GM21723 (cell line): ENCODE measurements around the gene RHCE.
"Not testable (repeated sequence)": the region's sequence is repeated elsewhere in the genome, so short reads cannot be mapped to it uniquely, and the experiment has no call there.

Experiments used
- ATAC-seq: cut with Tn5 transposase; IDR thresholded peaks from one replicate; pipeline ENCODE4 v1.9.1; 2021; ENCODE audit warnings: mild to moderate bottlenecking, moderate library complexity; ENCODE audit not compliant: unreplicated experiment

The RHCE gene

DNA sequence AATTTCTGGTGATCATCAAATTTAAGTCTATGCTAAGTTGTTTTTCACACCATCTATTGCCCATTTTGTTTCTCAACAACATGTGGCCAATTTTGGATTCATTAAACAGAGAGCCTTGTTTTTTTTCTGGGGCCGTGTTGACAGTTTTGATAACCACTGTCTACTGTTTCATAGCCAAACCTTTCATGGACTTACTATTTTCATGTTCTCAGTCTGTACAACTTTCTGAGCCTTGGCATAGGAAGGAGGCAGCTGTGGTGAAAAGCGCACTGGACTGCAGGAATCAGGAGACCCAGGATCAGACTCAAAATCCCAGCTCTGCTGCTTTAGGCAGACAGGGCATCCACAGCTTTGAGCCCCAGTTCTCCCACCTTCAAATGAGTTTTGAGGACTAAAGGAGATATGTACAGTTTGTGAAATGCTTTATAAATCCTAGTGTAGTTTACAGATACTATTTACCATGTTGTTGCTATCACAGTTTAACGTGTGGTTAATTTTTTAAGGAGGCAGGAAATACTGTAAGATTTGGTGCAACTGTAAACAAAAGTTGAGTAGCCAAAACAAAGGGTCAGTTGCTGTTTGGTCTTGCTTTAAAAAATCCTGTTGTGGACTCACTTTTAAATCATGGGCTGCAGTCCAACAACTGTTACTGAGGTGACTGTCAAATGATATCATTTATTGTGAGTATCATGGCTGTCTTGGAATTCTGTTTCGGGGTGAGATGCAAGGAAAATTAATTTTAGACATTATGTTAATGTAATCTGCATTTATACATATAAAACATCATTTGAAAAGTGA lies 13.0 kb upstream of the RHCE start:
- ATAC-seq: no peak

DNA sequence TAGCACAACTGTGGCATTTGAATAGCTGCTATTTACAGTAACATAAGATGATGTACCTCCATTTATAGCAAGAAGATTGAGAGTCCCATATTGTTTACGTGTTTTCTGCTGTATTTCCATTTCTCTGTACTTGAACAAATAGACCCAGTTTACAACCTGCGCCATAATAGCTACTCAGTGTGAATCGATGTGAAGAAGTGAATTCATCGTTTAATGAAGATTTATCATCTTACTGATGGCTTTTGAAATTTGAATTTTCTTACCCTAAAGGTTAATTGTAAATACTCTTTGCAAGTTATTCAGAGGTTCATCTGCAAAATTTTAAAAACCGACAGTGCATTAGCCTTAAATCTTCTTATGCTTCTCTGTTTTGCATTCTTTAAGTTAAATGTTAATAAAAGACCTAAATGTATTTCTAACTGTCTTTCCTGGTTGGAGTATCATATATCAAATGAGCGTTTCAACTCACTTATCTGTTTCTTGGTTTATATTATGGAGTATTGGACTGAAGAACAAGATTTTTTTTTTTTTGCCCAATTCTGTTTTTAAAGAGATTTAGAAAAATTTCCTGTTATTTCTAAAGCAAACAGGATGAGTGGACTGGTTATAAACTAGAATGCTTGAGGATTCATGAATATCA lies 12.2 kb upstream of the RHCE start:
- ATAC-seq: no peak

DNA sequence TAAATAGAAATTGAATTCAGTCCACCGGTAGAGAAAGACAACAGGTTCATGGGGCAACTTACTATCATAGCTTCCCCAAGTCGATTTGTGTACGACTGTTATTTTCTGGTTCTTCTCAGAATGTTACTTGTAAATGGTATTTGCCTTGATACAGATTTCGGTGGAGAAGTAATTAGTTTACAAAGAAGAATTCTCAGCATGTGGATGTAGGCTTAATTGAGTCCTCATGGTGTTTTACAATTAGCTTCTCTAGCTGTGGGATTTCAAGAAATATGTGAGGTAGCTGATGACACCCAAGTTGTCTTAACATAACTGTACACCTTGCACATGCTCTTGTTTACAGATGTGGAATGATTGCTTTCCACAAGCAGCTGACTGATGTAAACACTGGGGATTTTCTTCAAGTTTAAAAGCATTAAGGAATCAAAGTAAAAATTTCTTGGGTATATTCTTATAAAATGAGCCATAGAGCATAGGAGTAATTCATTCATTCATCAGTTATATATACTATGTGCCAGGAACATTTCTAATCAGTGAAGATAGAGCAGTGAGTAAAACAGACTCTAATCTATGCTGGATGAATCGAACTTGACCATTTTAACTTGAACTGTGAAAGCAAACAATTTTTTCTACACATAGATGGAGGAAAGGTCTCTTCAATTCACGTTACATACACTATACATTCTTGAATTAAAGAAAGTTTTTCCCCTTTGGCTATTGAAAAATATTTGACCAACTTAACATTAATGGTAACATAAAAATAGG lies 11.5 kb upstream of the RHCE start:
- ATAC-seq: no peak

DNA sequence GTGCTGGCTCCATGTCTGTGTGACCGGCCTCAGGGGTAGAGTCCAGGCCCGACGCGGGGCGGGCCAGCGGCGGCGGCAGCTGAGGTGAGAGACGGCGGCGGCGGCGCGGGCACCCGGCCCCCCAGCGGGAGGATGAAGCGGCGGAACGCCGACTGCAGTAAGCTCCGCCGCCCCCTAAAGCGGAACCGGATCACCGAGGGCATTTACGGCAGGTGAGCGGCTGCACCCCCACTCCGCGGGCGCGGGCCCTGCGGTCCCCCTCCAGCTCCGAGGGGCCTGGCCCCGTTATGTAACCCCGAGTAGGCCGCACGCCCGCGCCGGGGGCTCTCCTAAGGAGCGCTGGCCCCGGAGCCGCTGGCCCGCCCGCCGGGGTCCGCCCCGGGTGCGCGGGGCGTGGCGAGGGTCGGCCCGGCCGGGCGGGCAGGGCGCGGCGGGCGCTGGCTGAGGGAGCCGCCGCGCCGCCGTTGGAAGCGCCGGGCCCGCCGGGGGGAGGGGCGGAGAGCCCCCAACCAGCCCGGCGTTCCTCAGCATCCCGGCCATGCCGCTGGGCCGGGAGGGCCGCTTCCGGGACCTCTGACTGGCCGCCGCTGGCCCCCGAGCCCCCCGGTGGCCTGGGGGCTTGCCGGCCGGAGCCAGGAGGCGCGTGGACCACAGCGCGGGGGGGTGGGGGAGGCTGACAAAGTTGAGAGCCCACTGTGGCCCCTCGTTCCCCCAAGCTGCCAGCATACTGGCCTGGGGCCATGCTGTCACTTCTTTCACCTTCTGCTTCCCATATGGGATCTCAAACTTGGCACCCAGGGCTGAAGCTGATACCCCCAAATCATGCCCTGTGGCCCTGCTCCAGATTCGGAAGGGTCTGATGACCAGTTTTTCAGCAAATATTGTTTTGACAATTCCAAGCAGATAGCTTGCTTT lies 10.6 kb upstream of the RHCE start:
- peak; percentile 19 for ATAC-seq

DNA sequence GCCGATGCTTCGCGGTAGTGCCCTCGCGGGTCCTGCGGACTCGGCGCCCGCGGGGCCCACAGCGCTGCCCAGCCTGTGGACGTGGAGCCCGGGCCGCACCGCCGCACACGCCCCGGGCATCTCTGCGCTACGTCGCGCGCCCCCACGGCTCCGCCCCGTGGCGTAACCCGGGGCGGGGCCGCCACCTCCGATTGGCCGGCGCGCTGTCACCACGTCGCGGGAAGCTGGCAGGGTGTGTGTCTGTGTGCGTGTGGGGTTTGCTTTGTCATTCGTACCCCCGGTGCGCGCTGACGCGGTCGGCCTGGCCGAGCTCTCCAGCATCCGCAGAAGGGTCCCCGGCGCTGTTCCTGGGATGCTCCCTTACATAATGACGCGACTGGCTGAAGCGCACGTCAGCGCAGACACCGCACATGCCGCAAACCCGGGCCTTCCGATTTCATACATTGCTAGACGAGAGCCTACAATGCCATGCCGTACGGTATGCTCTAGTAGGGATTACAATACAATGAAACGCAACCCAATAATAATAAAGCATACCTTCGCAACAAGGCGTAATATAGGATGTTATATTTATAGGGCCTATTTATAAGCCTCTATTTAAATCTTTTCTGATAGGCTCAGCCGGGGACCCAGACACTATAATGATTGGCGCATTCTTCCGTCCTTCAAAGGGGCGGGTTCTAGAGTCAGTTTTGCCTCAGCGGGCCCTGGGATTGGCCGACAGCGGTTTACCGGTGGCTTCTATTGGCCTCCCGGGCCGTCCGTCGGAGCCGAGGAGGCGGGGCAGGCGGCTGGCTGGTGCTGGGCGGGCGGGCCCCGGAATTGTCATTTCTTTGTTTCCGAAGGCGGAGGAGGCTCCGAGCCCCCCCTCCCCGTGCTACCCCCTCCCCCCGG lies 9.7 kb upstream of the RHCE start, which contains the start of gene MACO1:
Gene MACO1, plus strand, starts transcription at position 825 of the 894 bp plus-strand sequence. CDS start 202 bp downstream, outside the sequence.
- ATAC-seq: peak; percentile 88

DNA sequence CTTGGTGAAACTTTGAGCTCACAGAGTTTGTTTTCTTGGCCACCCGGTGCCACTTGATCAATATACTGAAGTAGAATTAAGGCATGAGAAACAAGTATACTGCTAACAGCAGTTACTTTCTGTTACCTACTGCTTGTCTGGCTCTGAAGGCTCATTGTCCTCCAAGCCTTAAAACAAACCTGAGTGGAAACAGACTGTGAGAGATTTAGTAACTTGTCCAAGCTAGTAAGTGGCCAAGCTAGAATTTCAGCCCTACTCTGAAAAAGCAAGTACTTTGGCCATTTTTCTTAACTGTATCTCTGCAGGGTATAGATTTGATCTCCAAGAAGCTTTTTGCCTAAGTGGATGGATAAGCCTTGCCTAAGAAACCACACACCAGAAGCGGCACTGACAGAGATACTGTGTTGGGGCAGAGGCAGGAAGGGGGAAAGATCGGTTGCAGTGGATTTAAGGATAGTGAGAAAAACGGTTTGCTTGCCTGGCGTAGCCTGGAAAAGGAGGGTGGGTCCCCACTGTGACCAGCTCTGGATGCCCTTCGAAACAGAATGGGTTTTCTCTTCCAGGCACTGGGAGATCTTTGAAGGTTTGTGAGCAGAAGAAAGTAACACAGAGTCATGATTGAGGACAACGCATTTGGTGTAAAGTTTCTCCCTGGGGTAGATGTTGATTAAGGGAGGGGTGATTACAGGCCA lies 8.0 kb upstream of the RHCE start:
- ATAC-seq: no peak

DNA sequence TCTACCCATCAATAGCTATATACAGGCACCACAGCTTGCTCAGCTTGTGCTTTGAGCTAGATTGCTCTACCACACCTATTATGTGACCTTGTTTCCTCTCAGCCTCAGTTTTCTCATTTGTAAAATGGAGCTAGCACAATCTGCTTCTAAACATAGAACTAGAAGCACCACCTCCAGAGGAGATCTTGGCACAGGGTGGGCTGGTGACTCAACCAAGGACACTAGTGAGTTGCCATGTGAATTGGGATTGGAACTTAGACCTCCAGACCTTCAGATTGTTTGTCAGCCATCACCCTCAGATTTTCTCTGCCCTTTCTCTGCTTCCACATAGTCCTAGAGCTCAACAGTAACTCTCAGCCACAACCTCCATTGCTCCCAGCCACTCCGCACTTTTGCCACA lies 7.1 kb upstream of the RHCE start:
- no peak for ATAC-seq

DNA sequence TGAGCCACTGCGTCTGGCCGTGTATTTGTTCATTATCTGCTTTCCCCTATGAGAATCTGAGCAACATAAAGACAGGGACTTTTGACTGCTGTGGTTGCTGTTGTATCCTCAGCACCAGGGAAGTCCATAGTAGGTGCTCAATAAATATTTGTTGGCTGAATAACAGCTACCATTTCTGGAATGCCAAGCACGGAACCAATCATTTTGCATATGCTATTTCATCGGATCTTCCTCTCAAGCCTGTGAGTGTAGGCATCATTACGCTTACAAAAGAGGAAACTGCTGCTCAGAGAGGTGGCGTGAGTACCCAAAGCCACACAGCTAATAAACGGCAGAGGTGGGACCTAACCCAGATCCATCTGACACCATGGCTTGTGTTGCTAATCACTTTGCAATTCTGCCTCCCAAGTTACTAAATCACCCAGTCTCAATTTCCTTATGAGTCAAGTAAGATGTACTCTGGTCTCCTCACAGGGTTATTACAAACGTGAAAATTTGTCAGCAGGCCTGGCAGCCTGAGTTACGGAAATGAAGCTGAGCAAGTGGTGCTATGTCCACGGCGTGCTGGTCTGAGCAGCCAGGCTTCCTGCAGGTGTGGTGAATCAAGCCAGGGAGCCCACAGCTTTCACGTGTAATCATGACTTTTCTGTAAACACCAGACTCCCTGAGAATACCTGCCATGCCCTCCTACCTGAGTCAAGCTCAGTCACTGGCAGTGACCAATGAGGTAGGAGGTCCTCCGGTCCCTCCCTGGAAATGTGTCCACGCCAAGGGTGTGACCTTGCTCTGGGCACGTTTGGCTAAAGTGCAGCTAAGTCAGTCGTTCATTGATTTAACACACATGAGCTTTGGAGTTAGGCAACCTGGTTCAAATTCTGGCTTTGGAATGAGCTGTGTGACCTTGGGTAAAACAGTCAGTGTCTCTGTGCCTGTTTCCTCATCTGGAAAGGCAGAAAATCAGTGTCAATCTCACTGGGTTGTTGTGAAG lies 4.8 kb upstream of the RHCE start:
- ATAC-seq: no peak

DNA sequence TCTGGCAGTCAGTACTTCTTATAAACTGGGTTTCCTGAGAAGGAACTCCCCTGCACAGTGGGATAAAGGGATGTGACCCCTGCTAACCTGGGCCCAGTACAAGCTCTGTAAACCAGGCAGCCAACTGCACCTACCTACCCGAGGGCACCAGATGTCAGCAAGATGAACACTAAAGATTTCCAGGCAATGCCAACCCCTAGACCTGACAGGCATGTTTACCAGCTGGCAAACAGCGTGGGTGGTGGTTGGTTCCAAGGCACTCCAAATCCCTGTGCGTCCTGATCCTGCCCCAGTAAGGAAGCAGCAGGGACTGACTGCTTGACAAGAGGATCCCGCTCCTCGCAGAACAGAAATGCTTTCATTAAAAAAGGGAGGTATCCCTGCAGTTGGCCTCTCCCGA lies 2.6 kb upstream of the RHCE start:
- ATAC-seq: not testable (repeated sequence)

DNA sequence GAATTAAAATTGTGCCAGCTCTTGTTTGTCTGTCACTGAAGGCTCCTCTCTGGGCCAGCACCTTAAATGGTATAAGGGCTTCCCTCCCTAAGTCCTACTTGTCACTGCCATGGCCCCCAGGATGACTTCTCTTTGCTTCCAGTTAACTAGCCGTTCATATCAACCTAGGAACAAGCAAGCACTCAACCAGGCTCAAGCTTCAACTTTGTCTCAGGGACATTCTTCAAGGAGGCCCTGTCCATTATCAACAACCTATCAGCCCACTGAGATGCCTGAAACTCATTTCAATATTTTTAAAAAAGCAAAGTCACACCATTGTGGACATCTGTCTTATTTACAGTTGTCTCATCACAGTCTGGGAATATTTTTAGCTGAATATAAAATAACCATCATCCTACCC lies 1.3 kb downstream of the RHCE start:
- not testable (repeated sequence) for ATAC-seq

DNA sequence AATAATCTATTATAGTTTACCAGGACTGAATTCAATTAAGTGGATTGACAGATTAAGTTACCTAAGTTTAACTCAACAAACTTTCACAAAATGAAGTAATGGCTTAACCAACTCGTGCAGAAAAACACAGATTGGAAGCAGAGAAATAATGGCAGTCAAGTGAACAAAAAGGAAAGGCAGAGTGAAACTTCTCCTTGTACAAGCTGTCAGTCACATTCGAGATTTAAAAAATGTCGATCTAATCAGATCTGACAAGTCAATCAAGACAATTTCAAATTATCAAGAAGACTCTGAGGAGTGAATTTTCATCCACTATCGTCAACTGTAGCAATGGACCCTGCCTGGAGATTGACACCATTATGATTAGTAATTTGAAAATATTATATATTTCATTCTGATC lies 3.3 kb downstream of the RHCE start:
- not testable (repeated sequence) for ATAC-seq

DNA sequence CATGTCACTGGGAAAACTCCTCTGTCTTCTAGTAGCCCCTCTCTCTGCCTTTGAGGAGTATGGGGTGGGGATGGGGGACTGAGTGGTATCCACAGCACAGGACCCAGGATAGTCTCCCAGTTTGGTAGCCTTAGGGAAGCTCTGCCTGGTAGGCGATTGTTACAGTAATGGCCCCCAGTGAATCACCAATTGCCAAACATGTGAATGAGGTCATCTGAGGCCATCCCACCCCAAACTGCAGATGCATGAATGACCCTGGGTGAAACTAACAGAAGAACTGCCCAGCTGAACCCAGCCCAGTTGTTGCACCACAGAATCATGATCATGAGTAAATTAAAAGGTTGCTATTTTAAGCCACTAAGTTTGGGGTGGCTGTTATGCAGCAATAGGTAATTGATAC lies 6.0 kb downstream of the RHCE start:
- not testable (repeated sequence) for ATAC-seq

DNA sequence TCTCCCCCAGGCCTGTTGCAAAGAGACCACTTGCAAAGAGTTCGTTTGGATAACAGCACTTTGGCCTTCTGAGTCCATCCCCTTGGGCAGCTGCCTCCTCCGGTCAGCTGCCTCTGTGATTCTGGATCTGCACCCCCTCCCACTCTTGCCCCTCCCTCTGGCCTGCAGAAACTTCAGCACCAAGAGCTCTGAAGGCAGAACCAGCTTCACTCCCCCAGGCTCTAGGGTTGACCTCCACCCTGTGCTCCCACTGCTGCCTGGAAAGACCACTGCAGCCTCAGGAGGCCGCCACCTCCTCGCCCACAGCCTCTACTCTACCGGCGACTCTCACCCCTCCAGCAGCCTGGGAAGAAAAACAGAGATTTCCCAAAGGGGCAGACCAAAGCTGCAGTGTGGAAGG lies 6.5 kb downstream of the RHCE start:
- ATAC-seq: not testable (repeated sequence)

DNA sequence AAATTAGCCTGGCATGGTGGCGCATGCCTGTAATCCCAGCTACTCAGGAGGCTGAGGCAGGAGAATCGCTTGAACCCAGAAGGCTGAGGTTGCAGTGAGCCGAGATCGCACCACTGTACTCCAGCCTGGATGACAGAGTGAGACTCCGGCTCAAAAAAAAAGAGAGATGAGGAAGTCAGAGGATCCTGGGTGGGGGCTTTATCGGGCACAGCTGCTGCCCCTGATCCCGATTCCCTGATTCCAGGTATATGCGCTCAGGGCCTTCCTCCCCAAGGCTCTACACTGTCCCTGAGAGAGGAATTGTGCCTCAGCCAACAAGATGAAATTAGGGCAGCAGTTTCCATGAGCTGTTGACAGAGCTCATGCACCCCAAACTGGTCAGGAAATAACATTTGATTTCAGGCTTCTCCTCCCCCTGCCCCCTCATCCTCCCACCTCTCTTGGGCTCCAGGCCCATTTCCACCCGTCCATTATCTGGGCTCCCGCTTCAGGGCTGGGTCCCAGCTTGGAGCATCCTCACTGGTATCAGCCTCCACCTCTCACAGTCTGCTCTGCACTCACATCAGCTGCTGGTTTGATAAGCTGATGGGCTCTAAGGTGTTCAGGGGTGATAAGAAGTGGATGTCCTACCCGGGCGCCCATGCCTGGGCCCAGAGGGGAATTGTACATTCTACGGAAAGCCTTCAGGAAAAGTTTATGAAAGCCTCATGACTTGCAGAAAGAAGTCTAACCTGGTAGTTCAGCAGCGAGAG lies 7.6 kb downstream of the RHCE start:
- not testable (repeated sequence) for ATAC-seq

DNA sequence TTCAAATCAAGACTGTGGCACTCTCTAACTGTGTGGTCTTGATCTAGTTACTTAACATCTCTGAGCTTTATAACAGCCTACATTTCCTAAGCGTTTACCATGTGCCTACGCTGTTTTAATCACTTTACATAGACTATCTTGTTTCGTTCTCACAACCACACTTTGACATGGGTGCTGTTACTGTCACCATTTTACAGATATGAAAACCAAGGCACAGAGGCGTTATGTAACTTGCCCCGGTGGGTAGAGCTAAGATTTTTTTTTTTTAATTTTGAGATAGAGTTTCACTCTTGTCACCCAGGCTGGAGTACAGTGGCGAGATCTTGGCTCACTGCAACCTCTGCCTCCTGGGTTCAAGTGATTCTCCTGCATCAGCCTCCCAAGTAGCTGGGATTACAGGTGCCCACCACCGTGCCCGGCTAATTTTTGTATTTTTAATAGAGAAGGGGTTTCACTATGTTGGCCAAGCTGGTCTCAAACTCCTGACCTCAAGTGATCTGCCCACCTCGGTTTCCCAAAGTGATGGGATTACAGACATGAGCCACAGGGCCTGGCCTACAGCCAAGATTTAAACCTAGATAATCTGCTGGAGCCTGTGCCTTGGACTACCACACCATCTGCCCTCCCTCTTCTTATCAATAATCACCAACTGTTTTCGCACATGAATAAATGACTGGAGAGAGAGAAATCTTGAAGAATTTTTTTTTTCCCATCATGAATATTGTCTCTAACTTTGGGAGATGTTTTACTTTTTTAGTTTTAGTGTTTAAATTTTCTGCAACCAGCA lies 10.8 kb downstream of the RHCE start:
- ATAC-seq: not testable (repeated sequence)

DNA sequence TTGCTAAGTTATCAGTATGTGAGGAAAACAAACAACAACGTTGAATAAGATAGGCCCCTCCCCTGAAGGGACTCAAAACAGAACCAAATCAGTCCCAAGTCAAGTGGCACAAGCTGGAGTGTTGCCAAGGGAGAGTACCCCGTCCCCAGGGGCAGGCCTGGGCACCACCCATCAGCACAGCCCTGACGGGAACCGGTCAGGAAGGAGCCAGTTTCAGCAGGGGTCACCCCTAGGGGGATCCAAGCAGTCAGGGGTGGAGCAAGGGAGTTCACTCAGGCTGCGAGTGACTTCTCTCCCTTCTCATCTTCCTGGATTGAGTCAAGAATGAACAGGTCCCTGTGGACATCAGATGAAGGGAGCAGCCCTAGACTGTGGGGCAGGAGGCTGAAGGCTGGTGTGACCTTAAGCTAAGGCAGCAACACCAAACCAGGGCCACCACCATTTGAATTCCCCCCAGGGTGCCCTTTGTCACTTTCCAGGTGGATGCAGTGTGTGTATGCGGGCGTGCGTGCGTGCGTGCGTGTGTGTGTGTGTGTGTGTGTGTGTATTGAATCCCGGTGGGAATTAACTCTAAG lies 14.8 kb downstream of the RHCE start:
- not testable (repeated sequence) for ATAC-seq
